ENCODE measurements around the gene FGF6. TPM values are rescaled to one million over a fixed set of nuclear protein-coding genes. Genes with fewer than 3 reads are reported as not detected.

FGF6 gene, protein sequence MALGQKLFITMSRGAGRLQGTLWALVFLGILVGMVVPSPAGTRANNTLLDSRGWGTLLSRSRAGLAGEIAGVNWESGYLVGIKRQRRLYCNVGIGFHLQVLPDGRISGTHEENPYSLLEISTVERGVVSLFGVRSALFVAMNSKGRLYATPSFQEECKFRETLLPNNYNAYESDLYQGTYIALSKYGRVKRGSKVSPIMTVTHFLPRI
- total RNA-seq: not detected in 2 replicates

DNA sequence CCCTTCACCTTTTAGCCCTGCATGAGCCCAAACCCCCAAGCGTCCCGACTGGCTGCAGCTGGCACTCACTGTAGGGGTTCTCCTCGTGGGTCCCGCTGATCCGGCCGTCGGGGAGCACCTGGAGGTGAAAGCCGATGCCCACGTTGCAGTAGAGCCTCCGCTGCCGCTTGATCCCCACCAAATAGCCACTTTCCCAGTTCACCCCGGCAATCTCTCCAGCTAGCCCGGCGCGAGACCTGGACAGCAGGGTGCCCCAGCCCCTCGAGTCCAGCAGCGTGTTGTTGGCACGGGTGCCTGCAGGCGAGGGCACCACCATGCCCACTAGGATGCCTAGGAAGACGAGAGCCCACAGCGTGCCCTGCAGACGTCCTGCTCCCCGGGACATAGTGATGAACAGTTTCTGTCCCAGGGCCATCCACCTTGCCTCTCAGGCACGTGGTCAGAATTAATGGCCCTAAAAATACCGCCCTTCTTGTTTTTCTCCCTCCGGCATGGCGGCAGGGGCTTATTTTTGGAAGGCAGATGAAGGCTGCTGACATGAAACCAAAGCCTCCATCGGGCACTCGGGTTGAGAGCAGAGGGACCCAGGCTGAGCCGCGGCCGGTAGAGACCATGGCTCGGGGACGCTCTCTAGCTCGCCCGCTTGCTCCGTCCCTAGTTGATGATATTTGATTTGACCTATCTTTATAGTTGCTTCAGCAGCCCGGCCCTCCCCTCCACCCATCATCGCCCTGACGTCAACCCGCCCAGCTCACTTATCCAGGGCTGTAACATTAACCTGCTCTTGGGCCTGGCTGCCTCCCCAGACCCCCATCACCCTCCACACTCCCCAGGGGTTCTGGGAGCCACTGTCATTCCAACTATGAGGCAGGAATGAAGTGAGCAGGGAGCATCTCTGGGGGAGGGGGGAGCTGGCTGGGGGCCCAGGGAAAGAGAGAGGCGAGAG lies at the start of gene FGF6:
Gene FGF6, minus strand, starts transcription at position 660 of the 946 bp plus-strand sequence. Its CDS starts 245 bp downstream, at position 415.
- H3K9me3 Mint-ChIP-seq: no peaks in the 10 kb centered on the region
- no peak within 1 kb of the TSS for H3K27ac Mint-ChIP-seq
- no peak within 1 kb of the TSS for H3K4me3 Mint-ChIP-seq (ENCODE audit: low read depth)
- no peaks in the 10 kb centered on the region for H3K4me1 Mint-ChIP-seq (ENCODE audit: low read depth)
- intact Hi-C loops (cut with micrococcal nuclease): no loop called here
- DNase-seq (ENCODE audit: low spot score): peak; percentile 7
- H3K36me3 Mint-ChIP-seq (ENCODE audit: low read depth): no peaks in the 10 kb centered on the region
- peaks cover 19% of the 10 kb centered on the region for H3K27me3 Mint-ChIP-seq (ENCODE audit: low read depth)

DNA sequence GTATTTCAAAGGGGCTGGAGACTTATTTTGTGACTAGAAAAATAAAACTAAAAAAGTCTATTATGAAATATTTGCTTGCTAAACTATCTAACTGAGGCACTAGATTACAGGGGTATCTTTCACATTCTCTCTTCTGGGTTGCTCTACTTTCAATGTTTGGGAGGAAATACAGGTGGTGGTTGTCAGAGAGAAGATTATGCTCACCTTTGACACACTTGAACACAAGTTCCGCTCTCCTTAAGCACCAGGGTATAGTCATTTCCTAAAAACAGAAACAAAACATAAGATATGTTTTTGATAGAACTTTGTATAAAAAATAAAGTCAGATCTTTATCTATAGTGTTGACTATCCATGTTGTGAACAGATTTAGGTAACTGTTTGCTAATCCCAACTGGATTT lies 45.4 kb upstream of the FGF6 start:
- DNase-seq (ENCODE audit: low spot score): no peak
- no peak overlapping the region for H3K27ac Mint-ChIP-seq
- no peaks in the 10 kb centered on the region for H3K27me3 Mint-ChIP-seq (ENCODE audit: low read depth)
- intact Hi-C loops (cut with micrococcal nuclease): no loop called here
- peaks cover 40% of the 10 kb centered on the region for H3K36me3 Mint-ChIP-seq (ENCODE audit: low read depth)
- H3K4me3 Mint-ChIP-seq (ENCODE audit: low read depth): no peak overlapping the region
- H3K9me3 Mint-ChIP-seq: no peaks in the 10 kb centered on the region
- H3K4me1 Mint-ChIP-seq (ENCODE audit: low read depth): peaks cover 5% of the 10 kb centered on the region

DNA sequence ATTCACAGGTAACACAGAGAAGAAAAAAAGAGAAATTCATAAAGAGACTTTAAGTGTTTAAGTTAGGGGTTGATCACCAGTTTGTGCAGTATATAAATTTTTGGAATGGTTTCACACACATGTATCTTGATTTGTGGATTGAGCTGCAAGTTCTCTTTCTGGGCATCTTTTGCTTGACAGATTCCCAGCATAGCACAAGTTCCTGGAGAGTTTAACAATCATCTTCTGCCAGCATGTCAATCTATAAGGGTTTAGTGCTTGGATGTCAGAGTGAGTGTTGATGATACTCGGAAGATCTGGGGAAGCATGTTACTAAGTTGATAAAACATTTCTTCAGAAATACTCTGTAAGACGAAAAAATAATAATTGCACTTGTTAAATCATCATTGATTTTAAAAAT lies 43.9 kb upstream of the FGF6 start:
- no peak overlapping the region for H3K4me3 Mint-ChIP-seq (ENCODE audit: low read depth)
- H3K27me3 Mint-ChIP-seq (ENCODE audit: low read depth): no peaks in the 10 kb centered on the region
- DNase-seq (ENCODE audit: low spot score): no peak
- H3K27ac Mint-ChIP-seq: no peak overlapping the region
- H3K9me3 Mint-ChIP-seq: no peaks in the 10 kb centered on the region
- H3K36me3 Mint-ChIP-seq (ENCODE audit: low read depth): peaks cover 36% of the 10 kb centered on the region
- peaks cover 4% of the 10 kb centered on the region for H3K4me1 Mint-ChIP-seq (ENCODE audit: low read depth)
- intact Hi-C loops (cut with micrococcal nuclease): no loop called here

DNA sequence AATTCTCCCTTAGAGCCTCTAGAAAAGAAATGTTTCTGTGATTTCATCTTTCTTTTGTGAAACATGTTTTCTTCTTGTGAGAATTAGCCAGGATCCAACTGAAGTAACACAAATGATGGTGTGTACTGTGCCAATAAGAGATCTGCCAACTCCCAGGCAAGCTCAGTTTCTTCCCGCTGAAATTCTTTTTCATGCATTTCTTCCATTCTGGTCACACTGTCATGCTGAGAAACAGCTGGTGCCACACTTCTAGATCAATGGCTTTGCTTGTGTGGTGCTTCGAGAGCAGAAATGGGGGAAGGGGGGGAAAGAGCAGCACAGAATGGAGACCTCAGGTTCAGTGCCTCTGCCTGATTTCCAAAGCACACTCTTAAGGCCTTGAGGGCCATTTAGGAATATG lies 41.4 kb upstream of the FGF6 start:
- Mint-ChIP-seq H3K9me3 (no peaks in the 10 kb centered on the region), H3K27me3 (ENCODE audit: low read depth) (peaks cover 1% of the 10 kb centered on the region), H3K4me3 (ENCODE audit: low read depth) (no peak overlapping the region), H3K36me3 (ENCODE audit: low read depth) (peaks cover 24% of the 10 kb centered on the region), H3K4me1 (ENCODE audit: low read depth) (peaks cover 8% of the 10 kb centered on the region), H3K27ac (no peak overlapping the region)
- intact Hi-C loops (cut with micrococcal nuclease): no loop called here
- no peak for DNase-seq (ENCODE audit: low spot score)

DNA sequence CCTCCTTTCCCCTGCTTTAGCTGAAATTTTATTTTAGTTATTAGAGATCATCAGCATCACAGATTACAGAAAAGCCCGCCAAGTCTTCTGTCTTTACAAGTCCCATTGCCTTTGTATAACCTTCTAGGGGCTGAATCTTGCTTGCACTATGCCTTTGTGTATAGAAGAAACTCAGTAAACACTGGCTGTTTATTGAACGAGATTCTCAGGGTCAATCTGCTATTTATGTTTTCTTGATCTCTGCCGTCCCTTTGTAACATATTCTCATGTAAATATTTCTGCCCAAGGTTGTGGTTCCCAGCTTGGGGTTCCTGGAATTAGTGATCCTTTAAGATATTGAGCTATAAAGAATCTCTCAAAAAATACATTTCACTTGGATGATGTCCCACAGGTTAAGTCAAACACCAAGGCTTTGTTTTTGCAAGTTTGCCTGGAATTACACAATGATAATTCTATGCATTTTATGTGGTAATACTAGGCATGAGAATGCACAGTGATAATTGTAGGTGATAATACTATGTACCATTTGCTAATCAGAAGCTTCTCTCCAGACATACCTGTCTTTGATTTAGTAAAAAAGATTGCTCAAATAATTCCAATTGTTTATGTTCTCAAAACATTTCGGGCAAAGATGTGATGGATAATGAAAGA lies 40.6 kb upstream of the FGF6 start:
- H3K4me3 Mint-ChIP-seq (ENCODE audit: low read depth): no peak overlapping the region
- H3K4me1 Mint-ChIP-seq (ENCODE audit: low read depth): peaks cover 8% of the 10 kb centered on the region
- peaks cover 24% of the 10 kb centered on the region for H3K36me3 Mint-ChIP-seq (ENCODE audit: low read depth)
- intact Hi-C loops (cut with micrococcal nuclease): no loop called here
- no peak overlapping the region for H3K27ac Mint-ChIP-seq
- H3K27me3 Mint-ChIP-seq (ENCODE audit: low read depth): peaks cover 1% of the 10 kb centered on the region
- H3K9me3 Mint-ChIP-seq: no peaks in the 10 kb centered on the region
- DNase-seq (ENCODE audit: low spot score): no peak

DNA sequence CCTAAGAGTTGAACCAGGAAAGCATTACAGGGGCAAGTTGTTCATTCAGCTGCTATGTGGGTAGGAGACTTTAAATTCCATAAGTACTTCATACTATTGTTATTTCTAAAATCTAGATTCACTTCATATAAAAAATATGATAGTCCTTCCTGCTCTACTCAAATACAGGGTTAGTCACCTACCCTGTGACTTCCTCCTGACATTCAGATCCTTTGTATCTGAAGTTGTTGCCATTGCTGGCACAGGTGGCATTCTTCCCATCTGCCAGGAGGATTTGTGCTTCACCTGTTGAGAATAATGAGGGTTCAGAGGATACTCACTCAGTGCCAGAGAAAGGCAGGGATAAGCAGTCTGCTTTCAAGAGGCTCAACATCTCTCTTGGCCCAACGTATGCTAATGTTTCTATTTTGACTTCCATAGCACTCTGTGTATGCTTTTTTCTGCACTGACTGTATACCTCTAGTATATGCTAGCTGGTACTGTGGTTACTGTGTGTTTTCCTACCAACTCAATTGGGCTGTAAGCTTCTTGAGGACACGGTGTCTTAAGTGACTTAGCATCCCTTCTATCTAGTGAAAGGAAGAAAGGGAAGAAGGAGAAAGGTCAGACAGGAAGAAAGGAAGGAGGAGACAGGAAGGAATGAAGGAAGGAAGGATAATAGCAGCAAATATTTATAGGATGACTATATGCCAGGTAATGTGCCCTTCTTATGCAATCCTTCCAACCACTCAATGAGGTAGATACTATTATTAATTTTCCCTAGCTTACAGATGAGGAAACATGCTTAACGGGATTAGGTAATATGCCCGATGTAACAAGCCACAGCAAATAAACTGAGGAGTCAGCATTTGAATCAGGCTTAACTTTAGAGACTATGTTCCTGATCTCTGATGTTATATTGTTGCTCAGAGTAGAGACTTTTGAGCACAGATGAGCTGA lies 38.5 kb upstream of the FGF6 start:
- Mint-ChIP-seq H3K4me3 (ENCODE audit: low read depth) (no peak overlapping the region), H3K4me1 (ENCODE audit: low read depth) (peaks cover 8% of the 10 kb centered on the region), H3K27me3 (ENCODE audit: low read depth) (peaks cover 3% of the 10 kb centered on the region), H3K27ac (no peak overlapping the region), H3K36me3 (ENCODE audit: low read depth) (peaks cover 9% of the 10 kb centered on the region), H3K9me3 (peaks cover 9% of the 10 kb centered on the region)
- DNase-seq (ENCODE audit: low spot score): no peak
- intact Hi-C loops (cut with micrococcal nuclease): no loop called here

DNA sequence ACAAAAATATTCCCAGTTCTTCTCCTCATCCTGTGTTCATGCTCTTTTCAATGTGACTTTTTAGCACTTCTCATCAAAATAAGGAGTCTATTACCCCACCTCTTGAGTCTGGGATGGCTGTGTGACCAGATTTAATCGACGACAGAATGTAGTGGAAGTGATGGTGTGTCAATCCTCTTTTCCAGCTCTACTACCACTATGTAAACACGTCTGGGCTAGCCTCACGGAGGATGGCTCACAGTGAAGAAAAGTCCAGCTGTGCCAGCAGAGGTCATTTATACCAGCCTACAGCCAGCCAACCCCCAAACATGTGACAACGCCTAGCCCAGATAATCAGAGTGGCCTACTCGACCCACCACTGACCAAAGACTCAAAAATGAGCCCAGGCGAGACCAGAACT lies 37.3 kb upstream of the FGF6 start:
- H3K4me3 Mint-ChIP-seq (ENCODE audit: low read depth): no peak overlapping the region
- intact Hi-C loops (cut with micrococcal nuclease): no loop called here
- peaks cover 3% of the 10 kb centered on the region for H3K27me3 Mint-ChIP-seq (ENCODE audit: low read depth)
- H3K27ac Mint-ChIP-seq: no peak overlapping the region
- H3K4me1 Mint-ChIP-seq (ENCODE audit: low read depth): peaks cover 8% of the 10 kb centered on the region
- peaks cover 17% of the 10 kb centered on the region for H3K9me3 Mint-ChIP-seq
- no peak for DNase-seq (ENCODE audit: low spot score)
- peaks cover 3% of the 10 kb centered on the region for H3K36me3 Mint-ChIP-seq (ENCODE audit: low read depth)

DNA sequence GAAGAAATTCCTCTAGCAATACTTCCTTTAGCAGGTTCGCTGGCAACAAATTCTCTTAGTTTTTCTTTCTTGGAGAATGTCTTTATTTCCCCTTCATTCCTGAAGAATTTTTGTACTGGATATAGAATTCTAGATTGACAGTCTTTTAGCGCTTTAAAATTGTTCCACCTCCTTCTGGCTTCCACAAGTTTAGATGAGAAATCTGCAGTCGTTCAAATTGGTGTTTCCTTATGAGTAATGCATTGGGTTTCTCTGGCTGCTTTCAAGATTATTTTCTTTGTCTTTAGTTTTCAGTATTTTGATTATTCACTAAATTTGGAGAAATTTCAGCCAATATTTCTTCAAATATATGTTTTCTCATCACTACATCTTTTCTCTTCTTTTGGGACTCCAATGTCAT lies 33.3 kb upstream of the FGF6 start:
- peaks cover 19% of the 10 kb centered on the region for H3K9me3 Mint-ChIP-seq
- peaks cover 22% of the 10 kb centered on the region for H3K27me3 Mint-ChIP-seq (ENCODE audit: low read depth)
- DNase-seq (ENCODE audit: low spot score): no peak

DNA sequence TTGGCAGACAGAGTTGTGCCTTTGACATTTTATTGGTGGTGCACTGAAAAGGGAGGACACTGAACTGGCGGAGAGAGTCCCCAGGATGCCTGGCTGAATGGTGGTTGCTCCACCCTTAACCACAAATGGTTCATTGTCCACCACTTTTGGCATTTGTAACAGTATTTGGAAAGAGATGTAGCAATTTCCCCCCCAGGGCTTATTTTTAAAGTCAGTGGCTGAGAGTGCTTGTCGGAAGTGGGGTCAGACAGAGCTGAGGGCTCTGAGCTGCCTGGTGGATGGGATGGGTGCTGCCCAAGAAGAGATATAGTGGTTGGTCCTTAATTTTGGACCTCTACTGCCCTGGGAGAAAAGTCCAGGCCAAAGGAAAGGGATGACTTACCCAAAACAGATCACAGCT lies 31.5 kb upstream of the FGF6 start:
- Mint-ChIP-seq H3K27ac (no peak overlapping the region), H3K4me3 (ENCODE audit: low read depth) (no peak overlapping the region), H3K27me3 (ENCODE audit: low read depth) (peaks cover 30% of the 10 kb centered on the region), H3K4me1 (ENCODE audit: low read depth) (peaks cover 2% of the 10 kb centered on the region), H3K9me3 (peaks cover 19% of the 10 kb centered on the region), H3K36me3 (ENCODE audit: low read depth) (peaks cover 3% of the 10 kb centered on the region)
- intact Hi-C loops (cut with micrococcal nuclease): no loop called here
- DNase-seq (ENCODE audit: low spot score): no peak

More for the DNA sequence above, 33.3 kb upstream of the FGF6 start:
- Mint-ChIP-seq H3K36me3 (ENCODE audit: low read depth) (peaks cover 3% of the 10 kb centered on the region), H3K4me3 (ENCODE audit: low read depth) (no peak overlapping the region), H3K4me1 (ENCODE audit: low read depth) (peaks cover 3% of the 10 kb centered on the region), H3K27ac (no peak overlapping the region)
- intact Hi-C loops (cut with micrococcal nuclease): no loop called here

DNA sequence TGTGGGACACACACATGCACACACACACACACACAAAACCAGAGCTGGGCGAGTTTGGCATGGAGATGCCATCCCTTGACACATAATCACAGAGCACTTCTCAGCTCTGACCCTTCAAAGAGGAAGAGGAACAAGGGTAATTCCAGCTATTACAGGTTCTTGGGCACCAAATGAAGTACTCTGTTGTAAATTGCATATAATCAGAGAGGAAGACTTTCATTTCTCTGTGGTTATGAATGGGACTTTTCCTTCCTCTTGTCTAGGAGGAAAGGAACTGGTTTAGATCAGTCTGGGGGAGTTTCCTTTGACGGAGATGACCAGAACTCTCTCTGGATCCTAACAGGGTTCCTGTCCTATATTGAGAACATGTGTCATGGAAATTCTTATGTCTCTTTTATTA lies 26.4 kb upstream of the FGF6 start:
- Mint-ChIP-seq H3K36me3 (ENCODE audit: low read depth) (no peaks in the 10 kb centered on the region), H3K4me3 (ENCODE audit: low read depth) (no peak overlapping the region), H3K27ac (no peak overlapping the region), H3K4me1 (ENCODE audit: low read depth) (peaks cover 2% of the 10 kb centered on the region), H3K27me3 (ENCODE audit: low read depth) (peaks cover 43% of the 10 kb centered on the region), H3K9me3 (no peaks in the 10 kb centered on the region)
- DNase-seq (ENCODE audit: low spot score): no peak
- intact Hi-C loops (cut with micrococcal nuclease): no loop called here

DNA sequence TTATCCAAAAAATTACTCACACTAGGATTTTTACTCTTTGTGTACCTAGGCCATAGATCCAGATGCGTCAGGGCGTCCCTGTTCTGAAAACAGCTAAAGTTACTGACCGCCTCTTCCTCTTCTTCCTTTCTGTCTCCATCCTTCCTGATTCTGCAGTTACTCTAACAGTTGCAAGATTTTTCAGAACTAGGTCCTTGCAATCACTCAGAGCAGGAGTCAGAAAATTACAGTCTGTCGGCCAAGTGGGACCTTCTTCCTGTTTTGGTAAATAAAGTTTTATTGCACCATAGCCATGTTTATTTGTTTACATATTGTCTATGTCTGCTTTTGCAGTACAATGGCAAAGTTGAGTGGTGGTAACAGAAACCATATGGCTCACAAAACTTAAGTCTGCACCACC lies 25.6 kb upstream of the FGF6 start:
- intact Hi-C loops (cut with micrococcal nuclease): no loop called here
- DNase-seq (ENCODE audit: low spot score): no peak
- H3K27ac Mint-ChIP-seq: no peak overlapping the region
- H3K4me1 Mint-ChIP-seq (ENCODE audit: low read depth): peaks cover 2% of the 10 kb centered on the region
- peaks cover 40% of the 10 kb centered on the region for H3K27me3 Mint-ChIP-seq (ENCODE audit: low read depth)
- H3K36me3 Mint-ChIP-seq (ENCODE audit: low read depth): no peaks in the 10 kb centered on the region
- H3K9me3 Mint-ChIP-seq: no peaks in the 10 kb centered on the region
- H3K4me3 Mint-ChIP-seq (ENCODE audit: low read depth): no peak overlapping the region

DNA sequence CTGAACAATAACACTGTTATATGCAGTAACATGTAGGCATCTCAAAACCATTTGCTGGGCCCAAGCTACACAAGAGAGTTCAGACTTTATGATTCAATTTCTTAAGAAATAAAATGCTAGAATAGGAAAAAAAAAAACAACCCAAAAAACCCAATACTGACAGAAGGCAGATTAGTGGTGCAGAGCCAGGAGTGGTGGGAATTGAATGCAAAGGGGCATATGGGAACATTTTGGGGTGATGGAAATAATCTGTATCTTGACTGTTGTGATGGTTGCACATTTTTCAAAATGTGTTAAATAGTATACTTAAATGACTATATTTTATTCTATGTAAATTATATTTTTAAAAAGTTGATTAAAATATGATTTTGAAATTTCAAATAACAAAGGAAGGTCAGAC lies 23.4 kb upstream of the FGF6 start:
- intact Hi-C loops (cut with micrococcal nuclease): no loop called here
- no peak overlapping the region for H3K4me3 Mint-ChIP-seq (ENCODE audit: low read depth)
- H3K27ac Mint-ChIP-seq: no peak overlapping the region
- H3K27me3 Mint-ChIP-seq (ENCODE audit: low read depth): peaks cover 39% of the 10 kb centered on the region
- DNase-seq (ENCODE audit: low spot score): no peak
- H3K9me3 Mint-ChIP-seq: no peaks in the 10 kb centered on the region
- H3K36me3 Mint-ChIP-seq (ENCODE audit: low read depth): no peaks in the 10 kb centered on the region
- peaks cover 2% of the 10 kb centered on the region for H3K4me1 Mint-ChIP-seq (ENCODE audit: low read depth)

Data from activated T-helper 2 cell treated with anti-CD3 and anti-CD28 coated beads, Interferon-gamma antibody, Interleukin-2, Interleukin-4, amounts not matched to agents 10 μg/mL and 5 μg/mL and 100 μg/mL, durations not matched to agents 14 hours and 24 hours and 36 hours (primary cell).